ENCODE results near the gene H6PD. TPM values are rescaled to one million over a fixed set of nuclear protein-coding genes. Genes with fewer than 3 reads are reported as not detected.
"Not testable (repeated sequence)": the region's sequence is repeated elsewhere in the genome, so short reads cannot be mapped to it uniquely, and the experiment has no call there.

H6PD gene
- polyA plus RNA-seq, 1 donor from 2014 or later, result 11.3 TPM

DNA sequence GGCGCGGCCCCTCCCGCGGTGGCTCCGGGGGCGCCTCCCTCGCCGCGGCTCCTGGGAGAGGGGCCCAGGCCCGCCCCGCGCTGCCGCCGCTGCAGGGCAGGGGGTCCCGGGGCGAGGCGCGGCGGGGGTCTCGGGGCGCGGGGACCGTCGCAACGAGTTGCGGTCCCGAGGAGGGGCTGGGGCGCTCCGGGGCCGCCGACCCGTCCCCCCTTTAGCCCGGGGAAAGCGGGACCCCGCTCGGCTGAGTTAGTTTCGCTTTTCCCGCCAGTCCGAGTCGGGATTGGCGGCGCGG is 58.6 kb downstream of the H6PD start:
- peaks cover 0 to 5% (median 5%) of the 10 kb centered on the region in 3 donors for H3K4me1 Mint-ChIP-seq
- no peak overlapping the region for H3K4me3 Mint-ChIP-seq
- H3K36me3 Mint-ChIP-seq, result no peaks in the 10 kb centered on the region
- no peaks in the 10 kb centered on the region for H3K27me3 Mint-ChIP-seq
- peaks cover 0 to 5% (median 2%) of the 10 kb centered on the region in 3 donors for H3K9me3 Mint-ChIP-seq
- H3K27ac Mint-ChIP-seq, result no peak overlapping the region

DNA sequence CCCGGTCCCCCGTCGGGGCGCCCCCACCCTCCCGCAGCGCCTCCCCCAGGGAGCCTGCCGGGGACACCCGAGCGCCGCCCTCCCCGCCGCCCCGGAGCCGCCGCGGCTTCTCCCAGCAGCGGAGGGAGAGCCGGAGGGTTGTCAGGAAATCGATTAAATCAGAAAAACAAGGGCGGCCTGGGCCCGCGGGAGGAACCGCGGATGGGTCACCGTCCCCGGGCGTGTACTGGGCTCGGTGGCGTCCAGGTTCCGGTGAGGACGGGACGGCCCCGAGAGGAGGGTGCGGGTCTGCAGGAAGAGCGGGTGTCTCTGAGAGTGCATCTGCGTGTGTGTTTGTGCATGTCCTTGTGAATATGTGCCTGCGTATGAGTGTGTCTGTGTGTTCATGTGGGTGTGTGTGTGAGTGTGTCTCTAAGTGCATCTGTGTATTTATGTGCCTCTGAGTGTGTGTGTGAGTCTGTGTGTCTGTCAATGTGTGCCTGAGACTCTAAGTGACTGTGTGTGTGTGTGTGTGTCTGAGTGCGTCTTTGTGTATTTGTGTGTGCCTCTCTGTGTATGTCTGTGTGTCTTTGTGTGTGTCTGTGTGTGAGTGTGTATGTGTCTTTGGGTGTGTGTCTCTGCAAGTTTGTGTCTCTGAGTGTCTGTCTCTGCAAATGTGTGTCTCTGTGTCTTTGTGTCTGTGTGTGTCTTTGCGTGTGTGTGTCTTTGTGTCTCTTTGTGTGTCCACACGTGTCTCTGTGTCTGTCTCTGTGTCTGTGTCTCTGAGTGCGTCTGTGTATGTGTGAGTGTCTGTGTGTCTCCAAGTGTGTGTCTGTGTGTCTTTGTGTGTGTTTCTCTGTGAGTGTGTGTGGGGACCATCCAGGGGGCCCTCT is 59.2 kb downstream of the H6PD start:
- no peak overlapping the region for H3K4me3 Mint-ChIP-seq
- no peak overlapping the region for H3K27ac Mint-ChIP-seq
- peaks cover 0 to 4% (median 2%) of the 10 kb centered on the region in 3 donors for H3K9me3 Mint-ChIP-seq
- H3K36me3 Mint-ChIP-seq, result no peaks in the 10 kb centered on the region
- peaks cover 0 to 5% (median 5%) of the 10 kb centered on the region in 3 donors for H3K4me1 Mint-ChIP-seq
- H3K27me3 Mint-ChIP-seq, result no peaks in the 10 kb centered on the region

- H3K27ac Mint-ChIP-seq, result no peak overlapping the region
- peaks cover 0 to 2% (median 0%) of the 10 kb centered on the region in 3 donors for H3K4me1 Mint-ChIP-seq
- H3K4me3 Mint-ChIP-seq, result no peak overlapping the region
- H3K36me3 Mint-ChIP-seq, result no peaks in the 10 kb centered on the region
- no peaks in the 10 kb centered on the region for H3K9me3 Mint-ChIP-seq
- no peaks in the 10 kb centered on the region for H3K27me3 Mint-ChIP-seq
Measured at GRCh38 chr1:9294405-9294773, 59.8 kb downstream of the H6PD start.

GRCh38 chr1:9294910-9295636 is 60.5 kb downstream of the H6PD start:
- no peaks in the 10 kb centered on the region for H3K27me3 Mint-ChIP-seq
- peaks cover 0 to 2% (median 0%) of the 10 kb centered on the region in 3 donors for H3K4me1 Mint-ChIP-seq
- H3K27ac Mint-ChIP-seq, result peak overlapping the region in 1 of 3 donors; percentile 5
- peak overlapping the region in 2 of 4 donors; percentile 42 to 60 for H3K4me3 Mint-ChIP-seq
- H3K36me3 Mint-ChIP-seq, result no peaks in the 10 kb centered on the region
- H3K9me3 Mint-ChIP-seq, result no peaks in the 10 kb centered on the region

DNA sequence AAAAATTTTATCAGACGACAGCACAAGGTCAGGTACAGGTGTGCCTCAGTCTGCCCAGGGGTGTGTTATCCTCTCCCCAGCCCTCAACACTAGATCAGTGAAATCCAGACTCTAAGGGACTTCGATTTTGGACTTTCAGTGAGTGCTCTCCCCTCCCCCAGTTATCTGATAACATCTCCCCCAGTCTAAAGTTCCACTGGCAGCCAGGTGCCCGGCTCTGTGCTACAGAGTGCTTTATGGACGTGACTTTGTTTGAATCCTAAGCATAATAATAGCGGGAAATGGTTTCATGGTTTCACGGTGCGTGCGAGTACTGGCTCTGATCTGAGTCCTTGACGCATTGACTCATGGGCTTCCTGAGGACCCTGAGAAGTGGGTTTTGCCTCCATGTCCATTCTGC is 61.3 kb downstream of the H6PD start:
- Mint-ChIP-seq H3K4me3 (peak overlapping the region in 3 of 4 donors; percentile 17 to 55 (median 53)), H3K36me3 (peaks cover 2% of the 10 kb centered on the region), H3K4me1 (peaks cover 0 to 7% (median 2%) of the 10 kb centered on the region in 3 donors), H3K9me3 (no peaks in the 10 kb centered on the region), H3K27ac (peak overlapping the region in 1 of 3 donors; percentile 5), H3K27me3 (no peaks in the 10 kb centered on the region)

GRCh38 chr1:9296850-9297249 is 62.3 kb downstream of the H6PD start:
- peaks cover 3% of the 10 kb centered on the region for H3K36me3 Mint-ChIP-seq
- no peaks in the 10 kb centered on the region for H3K9me3 Mint-ChIP-seq
- no peak overlapping the region for H3K4me3 Mint-ChIP-seq
- peak overlapping the region in 1 of 3 donors; percentile 40 for H3K27ac Mint-ChIP-seq
- H3K4me1 Mint-ChIP-seq, result peaks cover 0 to 12% (median 4%) of the 10 kb centered on the region in 3 donors
- no peaks in the 10 kb centered on the region for H3K27me3 Mint-ChIP-seq

- Mint-ChIP-seq H3K27ac (no peak overlapping the region), H3K9me3 (no peaks in the 10 kb centered on the region), H3K36me3 (peaks cover 3% of the 10 kb centered on the region), H3K27me3 (no peaks in the 10 kb centered on the region), H3K4me3 (no peak overlapping the region), H3K4me1 (peaks cover 7 to 18% (median 8%) of the 10 kb centered on the region in 3 donors)
Measured at GRCh38 chr1:9297831-9298230, 63.3 kb downstream of the H6PD start.

GRCh38 chr1:9298282-9298681 is 63.7 kb downstream of the H6PD start:
- H3K9me3 Mint-ChIP-seq, result no peaks in the 10 kb centered on the region

GRCh38 chr1:9299571-9300541 is 65.3 kb downstream of the H6PD start:
- H3K9me3 Mint-ChIP-seq, H3K27me3 Mint-ChIP-seq, H3K4me3 Mint-ChIP-seq, H3K36me3 Mint-ChIP-seq: not testable (repeated sequence)
- Mint-ChIP-seq H3K4me1 (peaks cover 11 to 26% (median 16%) of the 10 kb centered on the region in 3 donors), H3K27ac (peak overlapping the region in 1 of 3 donors; percentile 12)

More at GRCh38 chr1:9298282-9298681, 63.7 kb downstream of the H6PD start:
- Mint-ChIP-seq H3K4me1 (peaks cover 11 to 22% (median 12%) of the 10 kb centered on the region in 3 donors), H3K27ac (no peak overlapping the region), H3K4me3 (no peak overlapping the region), H3K27me3 (no peaks in the 10 kb centered on the region), H3K36me3 (peaks cover 3% of the 10 kb centered on the region)

GRCh38 chr1:9300573-9300972 is 66.0 kb downstream of the H6PD start:
- Mint-ChIP-seq H3K36me3 (peaks cover 5% of the 10 kb centered on the region), H3K9me3 (no peaks in the 10 kb centered on the region), H3K4me3 (peak overlapping the region in 1 of 4 donors; percentile 73), H3K27me3 (peaks cover 2% of the 10 kb centered on the region), H3K4me1 (peaks cover 11 to 31% (median 19%) of the 10 kb centered on the region in 3 donors), H3K27ac (peak overlapping the region in 1 of 3 donors; percentile 12)

DNA sequence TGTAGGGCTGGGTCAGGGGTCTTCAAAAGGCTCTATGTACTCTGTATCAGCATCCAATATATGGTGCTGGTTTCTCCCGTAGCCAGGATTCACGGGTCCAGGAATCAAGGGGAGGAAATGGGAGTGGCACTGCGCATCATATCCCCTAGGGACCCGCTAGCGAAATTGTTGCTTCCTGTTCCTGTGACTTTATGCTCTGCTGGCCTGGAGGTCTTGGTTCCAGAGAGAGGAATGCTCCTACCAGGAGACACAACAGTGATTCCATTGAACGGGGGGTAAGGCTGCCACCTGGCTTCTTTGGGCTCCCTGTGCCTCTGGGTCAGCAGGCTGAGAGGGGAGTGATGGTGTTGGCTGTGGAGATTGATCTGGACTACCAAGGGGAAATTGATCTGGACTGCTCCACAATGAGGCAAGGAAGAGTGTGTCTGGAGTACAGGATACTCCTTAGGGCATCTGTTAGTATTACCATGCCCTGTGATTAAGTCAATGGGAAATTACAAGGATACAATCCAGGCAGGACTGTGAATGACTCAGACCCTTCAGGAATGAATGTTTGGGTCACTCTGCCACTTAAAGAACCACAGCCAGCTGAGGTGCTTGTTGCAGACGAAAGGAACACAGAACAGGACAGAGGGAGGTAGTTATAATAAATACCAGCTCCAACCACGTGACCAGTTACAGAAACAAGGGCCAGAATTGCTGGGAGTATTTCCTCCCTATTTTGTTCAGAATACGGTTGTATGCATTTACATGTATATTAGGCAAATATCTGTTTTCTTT is 68.4 kb downstream of the H6PD start:
- H3K4me3 Mint-ChIP-seq, result peak overlapping the region in 3 of 4 donors; percentile 25 to 61 (median 42)
- peaks cover 6% of the 10 kb centered on the region for H3K36me3 Mint-ChIP-seq
- H3K9me3 Mint-ChIP-seq, result no peaks in the 10 kb centered on the region
- peak overlapping the region in 1 of 3 donors; percentile 59 for H3K27ac Mint-ChIP-seq
- H3K27me3 Mint-ChIP-seq, result peaks cover 2% of the 10 kb centered on the region
- H3K4me1 Mint-ChIP-seq, result peaks cover 11 to 36% (median 26%) of the 10 kb centered on the region in 3 donors

DNA sequence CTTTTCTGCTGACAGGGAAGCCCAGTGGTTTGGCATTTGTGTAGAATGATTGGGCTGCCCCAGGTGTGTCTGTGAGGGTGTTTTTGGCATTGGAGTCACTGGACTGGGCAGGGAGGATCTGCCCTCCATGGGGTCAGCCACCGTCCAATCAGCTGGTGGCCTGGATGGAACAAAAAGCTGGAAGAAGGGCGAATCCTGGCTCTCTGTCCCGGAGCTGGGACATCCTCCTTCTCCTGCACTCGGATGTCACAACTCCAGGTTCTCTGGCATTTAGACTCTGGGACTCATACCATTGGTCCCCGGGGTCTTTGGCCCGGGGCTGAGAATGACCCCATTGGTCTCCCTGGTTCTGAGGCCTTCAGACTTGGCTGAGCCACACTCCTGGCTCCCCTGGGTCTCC is 69.3 kb downstream of the H6PD start:
- Mint-ChIP-seq H3K9me3 (no peaks in the 10 kb centered on the region), H3K4me1 (peaks cover 11 to 36% (median 26%) of the 10 kb centered on the region in 3 donors), H3K27ac (no peak overlapping the region), H3K4me3 (peak overlapping the region in 1 of 4 donors; percentile 43), H3K36me3 (peaks cover 6% of the 10 kb centered on the region), H3K27me3 (peaks cover 2% of the 10 kb centered on the region)

GRCh38 chr1:9305216-9305615 is 70.6 kb downstream of the H6PD start:
- Mint-ChIP-seq H3K36me3 (peaks cover 8% of the 10 kb centered on the region), H3K9me3 (peaks cover 0 to 1% (median 0%) of the 10 kb centered on the region in 3 donors), H3K27me3 (peaks cover 2% of the 10 kb centered on the region), H3K4me1 (peaks cover 11 to 36% (median 26%) of the 10 kb centered on the region in 3 donors), H3K4me3 (peak overlapping the region in 1 of 4 donors; percentile 66), H3K27ac (no peak overlapping the region)

DNA sequence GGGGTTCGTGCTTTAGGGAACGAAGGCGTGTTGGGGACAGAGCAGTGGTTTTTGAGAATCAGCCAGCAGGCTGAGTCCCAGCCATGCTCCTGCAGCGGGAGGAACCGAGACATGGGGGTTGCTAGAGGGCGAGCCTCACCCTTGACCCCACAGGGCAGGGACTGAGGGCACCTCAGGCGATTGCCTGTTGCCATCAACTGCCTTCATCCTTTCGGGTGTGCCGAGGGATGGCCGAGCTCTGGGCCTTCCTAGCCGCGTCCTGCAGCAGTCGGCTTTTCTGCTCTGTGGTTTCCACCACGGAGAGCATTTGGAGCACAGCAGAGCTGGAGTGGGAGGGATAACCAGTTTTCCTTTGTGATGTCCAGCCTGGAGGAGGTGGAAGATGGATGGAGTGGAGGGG is 71.4 kb downstream of the H6PD start:
- H3K9me3 Mint-ChIP-seq, result peaks cover 0 to 1% (median 0%) of the 10 kb centered on the region in 3 donors
- H3K27me3 Mint-ChIP-seq, result peaks cover 2% of the 10 kb centered on the region
- H3K4me3 Mint-ChIP-seq, result peak overlapping the region in 2 of 4 donors; percentile 28 to 58
- no peak overlapping the region for H3K27ac Mint-ChIP-seq
- H3K4me1 Mint-ChIP-seq, result peaks cover 8 to 30% (median 27%) of the 10 kb centered on the region in 3 donors
- H3K36me3 Mint-ChIP-seq, result peaks cover 5% of the 10 kb centered on the region
